Activated CD4-positive, alpha-beta T cell treated with anti-CD3 and anti-CD28 coated beads for 48 hours (primary cell): Measurements from ENCODE around the gene GPR55.
"Not testable (repeated sequence)": the region's sequence is repeated elsewhere in the genome, so short reads cannot be mapped to it uniquely, and the experiment has no call there.

Experiments used
- DNase-seq: peaks from one replicate; pipeline ENCODE4 v3.0.0-alpha.2; 2020

Gene GPR55, protein sequence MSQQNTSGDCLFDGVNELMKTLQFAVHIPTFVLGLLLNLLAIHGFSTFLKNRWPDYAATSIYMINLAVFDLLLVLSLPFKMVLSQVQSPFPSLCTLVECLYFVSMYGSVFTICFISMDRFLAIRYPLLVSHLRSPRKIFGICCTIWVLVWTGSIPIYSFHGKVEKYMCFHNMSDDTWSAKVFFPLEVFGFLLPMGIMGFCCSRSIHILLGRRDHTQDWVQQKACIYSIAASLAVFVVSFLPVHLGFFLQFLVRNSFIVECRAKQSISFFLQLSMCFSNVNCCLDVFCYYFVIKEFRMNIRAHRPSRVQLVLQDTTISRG

GRCh38 chr2:230924470-230925341 is at the start of gene GPR55:
Gene GPR55 (minus strand): TSS chr2:230925242. CDS start chr2:230910962, 14,280 bp downstream.
- peak; percentile 87 for DNase-seq

DNA sequence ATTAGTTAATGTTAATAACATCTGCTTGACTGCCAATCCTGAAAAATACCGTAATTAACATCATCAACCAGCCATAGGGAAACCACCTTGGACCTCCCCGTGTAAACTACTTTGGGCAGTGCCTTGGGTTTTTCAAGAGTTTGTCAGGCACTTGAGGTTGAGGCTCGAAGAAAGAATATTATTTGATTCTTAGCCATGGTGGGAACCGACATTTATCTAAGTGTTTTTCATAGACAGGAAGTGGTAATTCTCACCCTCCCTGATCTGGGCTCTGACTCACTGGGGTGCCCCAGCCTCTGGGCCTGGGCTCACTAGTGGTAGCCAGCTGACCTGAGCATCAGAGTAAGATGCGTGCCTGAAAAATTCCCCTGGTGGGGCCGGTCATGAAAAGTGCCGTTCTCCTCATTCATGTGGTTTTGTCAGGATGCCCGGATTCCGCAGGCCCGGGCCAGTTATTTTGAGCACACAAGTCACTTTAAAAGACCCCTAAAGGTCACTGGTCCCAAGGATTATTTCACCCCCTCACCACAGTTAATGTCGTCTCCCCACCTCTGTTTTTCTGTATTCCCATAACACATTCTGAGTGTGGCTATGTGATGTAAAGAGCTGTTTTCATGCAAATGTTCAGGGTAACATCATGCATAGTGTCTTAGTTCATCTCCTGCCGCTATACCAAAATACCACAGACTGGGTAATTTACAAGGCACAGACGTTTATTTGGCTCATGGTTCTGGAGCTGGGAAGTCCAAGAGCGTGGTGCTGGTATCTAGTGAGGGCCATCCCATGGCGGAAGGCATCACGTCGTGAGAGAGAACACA is 49.3 kb upstream of the GPR55 start:
- peak; percentile 77 for DNase-seq

GRCh38 chr2:230972046-230972445 is 47.0 kb upstream of the GPR55 start:
- DNase-seq = no peak

DNA sequence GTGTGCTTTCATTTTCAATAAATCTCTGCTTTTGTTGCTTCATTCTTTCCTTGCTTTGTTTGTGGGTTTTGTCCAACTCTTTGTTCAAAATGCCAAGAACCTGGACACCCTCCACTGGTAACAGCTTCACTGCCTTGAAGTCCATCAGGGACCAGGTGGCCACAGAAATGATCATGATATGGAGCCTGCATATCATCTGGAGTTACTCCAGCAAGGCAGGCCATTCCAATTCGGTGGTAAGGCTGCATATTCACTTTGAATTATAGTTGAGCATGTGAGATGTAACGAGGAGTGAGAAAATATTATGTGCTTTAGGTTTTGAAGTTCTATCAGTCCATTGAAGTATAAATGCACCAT is 44.6 kb upstream of the GPR55 start:
- DNase-seq = no peak

DNA sequence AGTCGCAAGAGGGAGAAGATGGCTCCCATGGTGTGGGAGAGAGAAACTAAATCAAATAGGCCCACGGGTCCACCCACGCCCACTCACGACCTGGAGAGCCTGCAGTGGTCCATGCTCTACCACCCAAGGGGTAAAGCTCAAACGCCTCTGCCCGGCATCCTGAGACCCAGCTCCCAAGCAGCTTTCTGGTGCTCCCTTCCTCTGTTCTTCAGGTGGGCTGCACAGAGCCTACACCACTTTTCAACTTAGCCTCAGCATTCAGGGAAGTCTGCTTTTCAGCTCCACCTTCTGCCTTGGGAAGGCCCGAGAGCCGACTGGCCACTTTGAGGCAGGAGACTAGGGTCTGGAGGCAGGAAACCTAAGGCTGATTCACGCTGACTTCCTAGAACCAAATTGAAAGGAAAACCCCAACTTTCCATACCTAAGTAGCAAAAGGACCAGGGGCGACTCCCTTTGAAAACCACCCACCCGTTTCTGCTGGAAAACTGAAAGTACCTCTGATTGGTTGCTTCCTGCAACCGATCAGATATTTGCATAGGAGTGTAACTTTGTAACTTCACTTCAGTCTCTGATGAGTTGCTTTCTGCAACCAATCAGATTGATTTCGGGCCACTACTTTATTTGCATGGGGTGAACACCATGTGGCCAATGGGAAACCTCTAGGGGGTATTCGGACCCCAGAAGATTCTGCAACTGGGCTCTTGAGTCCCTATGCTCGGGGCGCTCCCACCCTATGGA is 44.0 kb upstream of the GPR55 start:
- DNase-seq = no peak

DNA sequence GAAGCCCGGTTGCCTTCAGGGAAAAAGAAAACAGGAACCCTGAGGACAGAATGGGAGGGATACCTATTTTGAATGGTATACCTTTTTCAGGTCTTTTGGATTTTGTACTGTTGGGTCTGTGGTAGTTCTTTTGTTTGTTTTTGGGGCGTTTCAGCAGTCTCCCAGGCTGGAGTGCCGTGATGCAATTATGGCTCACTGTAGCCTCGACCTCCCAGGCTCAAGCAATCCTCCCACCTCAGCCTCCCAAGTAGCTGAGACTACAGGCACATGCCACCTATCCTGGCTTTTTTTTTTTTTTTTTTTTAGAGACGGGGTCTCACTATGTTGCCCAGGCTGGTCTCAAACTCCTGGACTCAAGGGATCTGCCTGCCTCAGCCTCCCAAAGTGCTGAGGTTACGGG is 43.3 kb upstream of the GPR55 start:
- DNase-seq = not testable (repeated sequence)

DNA sequence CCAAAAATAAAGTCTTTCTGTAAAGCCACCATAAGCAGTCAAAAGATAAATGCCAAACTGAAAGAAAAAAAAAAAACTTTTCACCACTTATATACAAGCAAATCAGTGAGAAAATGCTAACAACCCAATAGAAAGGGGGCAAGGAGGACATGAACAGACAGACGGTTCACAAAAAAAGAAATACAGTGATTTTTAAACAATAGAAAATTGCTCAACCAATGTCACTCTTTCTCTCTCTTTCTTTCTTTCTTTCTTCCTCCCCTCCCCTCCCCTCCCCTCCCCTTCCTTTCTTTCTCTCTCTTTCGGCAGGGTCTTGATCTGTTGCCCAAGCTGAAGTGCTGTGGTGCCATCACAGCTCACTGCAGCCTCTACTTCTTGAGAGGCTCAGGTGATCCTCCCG is 42.1 kb upstream of the GPR55 start:
- DNase-seq = no peak

GRCh38 chr2:230964136-230964730 is 39.2 kb upstream of the GPR55 start:
- no peak for DNase-seq

GRCh38 chr2:230961091-230961491 is 36.0 kb upstream of the GPR55 start:
- no peak for DNase-seq

GRCh38 chr2:230960026-230960425 is 35.0 kb upstream of the GPR55 start:
- no peak for DNase-seq

- DNase-seq = no peak
These were observed 34.0 kb upstream of the GPR55 start for GRCh38 chr2:230958820-230959756.

- no peak for DNase-seq
These were observed 32.8 kb upstream of the GPR55 start for GRCh38 chr2:230957756-230958391.

- DNase-seq = peak; percentile 55
These were observed 32.0 kb upstream of the GPR55 start for GRCh38 chr2:230956827-230957755.

- DNase-seq = no peak
These were observed 30.2 kb upstream of the GPR55 start for GRCh38 chr2:230955163-230955737.

DNA sequence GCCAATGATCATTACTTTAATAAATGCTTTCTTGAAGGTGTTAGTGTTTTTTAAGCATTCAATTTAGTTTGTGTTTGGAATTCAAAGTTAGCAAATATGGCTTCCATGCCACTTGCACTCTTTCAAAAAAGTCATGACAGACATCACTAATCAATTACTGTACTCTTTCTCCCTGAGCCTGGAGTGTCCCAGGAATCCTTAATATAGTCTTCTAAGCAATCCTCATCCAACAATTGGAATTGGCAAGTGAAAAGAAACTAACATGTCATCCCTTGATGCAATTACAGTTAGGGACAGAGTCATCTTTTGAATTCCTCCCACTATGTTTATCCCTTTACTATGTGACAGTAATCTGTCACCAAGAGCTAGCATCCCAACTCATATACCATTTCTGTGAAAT is 29.7 kb upstream of the GPR55 start:
- DNase-seq = no peak

- DNase-seq = peak; percentile 22
These were observed 28.8 kb upstream of the GPR55 start for GRCh38 chr2:230953845-230954244.

- no peak for DNase-seq
These were observed 27.3 kb upstream of the GPR55 start for GRCh38 chr2:230952226-230952956.

GRCh38 chr2:230951396-230951795 is 26.4 kb upstream of the GPR55 start:
- DNase-seq = no peak
